ENCODE results near the gene FANCM. TPM values are rescaled to one million over a fixed set of nuclear protein-coding genes. Genes with fewer than 3 reads are reported as not detected.

Gene FANCM
- total RNA-seq, 1 donor from 2014 or later: 9.6 TPM

DNA sequence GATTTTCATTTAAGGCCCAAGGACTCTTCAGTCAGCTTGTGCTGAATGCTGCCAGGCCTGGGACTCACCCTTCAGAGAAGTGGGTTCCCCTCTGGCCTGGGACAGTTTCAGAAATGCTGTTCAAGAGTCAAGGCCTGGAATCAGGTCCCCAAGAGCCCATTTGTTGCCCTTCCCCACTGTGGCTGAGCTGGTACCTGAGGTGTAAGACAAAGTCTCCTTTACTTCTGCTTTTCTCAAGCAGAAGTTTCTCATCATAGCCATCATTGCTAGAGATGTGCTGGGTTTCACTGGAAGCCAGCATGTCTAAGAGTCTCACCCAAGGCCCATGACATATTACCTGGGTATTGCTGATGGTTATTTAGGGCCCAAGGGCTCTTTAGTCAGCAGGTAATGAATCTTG is 8.9 kb downstream of the FANCM start:
- H3K36me3 Mint-ChIP-seq (ENCODE audit: unreplicated experiment): no peaks in the 10 kb centered on the region
- DNase-seq: no peak
- TF ChIP-seq, protein P1, sequence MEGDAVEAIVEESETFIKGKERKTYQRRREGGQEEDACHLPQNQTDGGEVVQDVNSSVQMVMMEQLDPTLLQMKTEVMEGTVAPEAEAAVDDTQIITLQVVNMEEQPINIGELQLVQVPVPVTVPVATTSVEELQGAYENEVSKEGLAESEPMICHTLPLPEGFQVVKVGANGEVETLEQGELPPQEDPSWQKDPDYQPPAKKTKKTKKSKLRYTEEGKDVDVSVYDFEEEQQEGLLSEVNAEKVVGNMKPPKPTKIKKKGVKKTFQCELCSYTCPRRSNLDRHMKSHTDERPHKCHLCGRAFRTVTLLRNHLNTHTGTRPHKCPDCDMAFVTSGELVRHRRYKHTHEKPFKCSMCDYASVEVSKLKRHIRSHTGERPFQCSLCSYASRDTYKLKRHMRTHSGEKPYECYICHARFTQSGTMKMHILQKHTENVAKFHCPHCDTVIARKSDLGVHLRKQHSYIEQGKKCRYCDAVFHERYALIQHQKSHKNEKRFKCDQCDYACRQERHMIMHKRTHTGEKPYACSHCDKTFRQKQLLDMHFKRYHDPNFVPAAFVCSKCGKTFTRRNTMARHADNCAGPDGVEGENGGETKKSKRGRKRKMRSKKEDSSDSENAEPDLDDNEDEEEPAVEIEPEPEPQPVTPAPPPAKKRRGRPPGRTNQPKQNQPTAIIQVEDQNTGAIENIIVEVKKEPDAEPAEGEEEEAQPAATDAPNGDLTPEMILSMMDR (IDR thresholded peaks at IDR 0.05; ENCODE audit: partially characterized antibody, unreplicated experiment): no peak
- no peaks in the 10 kb centered on the region for H3K4me1 Mint-ChIP-seq (ENCODE audit: low read depth, unreplicated experiment)
- H3K27ac Mint-ChIP-seq (ENCODE audit: unreplicated experiment): no peak overlapping the region
- H3K27me3 Mint-ChIP-seq (ENCODE audit: unreplicated experiment): peaks cover 2% of the 10 kb centered on the region
- H3K9me3 Mint-ChIP-seq (ENCODE audit: unreplicated experiment): peaks cover 2% of the 10 kb centered on the region
- H3K4me3 Mint-ChIP-seq (ENCODE audit: unreplicated experiment): no peak overlapping the region

GRCh38 chr14:45145214-45145613 is 9.5 kb downstream of the FANCM start:
- TF ChIP-seq, protein P1 (IDR thresholded peaks at IDR 0.05; ENCODE audit: partially characterized antibody, unreplicated experiment): no peak
- no peak overlapping the region for H3K27ac Mint-ChIP-seq (ENCODE audit: unreplicated experiment)
- H3K36me3 Mint-ChIP-seq (ENCODE audit: unreplicated experiment): no peaks in the 10 kb centered on the region
- H3K4me1 Mint-ChIP-seq (ENCODE audit: low read depth, unreplicated experiment): no peaks in the 10 kb centered on the region
- peaks cover 2% of the 10 kb centered on the region for H3K9me3 Mint-ChIP-seq (ENCODE audit: unreplicated experiment)
- H3K27me3 Mint-ChIP-seq (ENCODE audit: unreplicated experiment): peaks cover 2% of the 10 kb centered on the region
- DNase-seq: no peak
- H3K4me3 Mint-ChIP-seq (ENCODE audit: unreplicated experiment): no peak overlapping the region

DNA sequence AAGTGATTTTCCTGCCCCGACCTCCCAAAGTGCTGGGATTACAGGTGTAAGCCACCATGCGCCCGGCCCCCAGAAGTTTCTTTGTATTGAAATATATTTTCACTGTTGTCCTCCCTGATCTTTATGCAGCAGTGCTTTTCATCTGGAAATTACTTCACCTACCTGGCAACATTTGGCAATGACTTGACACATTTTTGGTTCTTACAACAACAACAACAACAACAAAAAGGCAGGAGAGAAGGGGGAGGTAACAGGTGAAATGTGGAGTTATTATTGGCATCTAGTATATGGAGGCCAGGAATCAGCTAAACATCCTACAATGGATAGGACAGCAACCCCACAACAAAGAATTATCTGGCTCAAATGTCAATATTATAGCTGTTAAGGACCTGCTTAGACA is 13.9 kb downstream of the FANCM start:
- TF ChIP-seq, protein P1 (IDR thresholded peaks at IDR 0.05; ENCODE audit: partially characterized antibody, unreplicated experiment): no peak
- Mint-ChIP-seq H3K27ac (ENCODE audit: unreplicated experiment) (no peak overlapping the region), H3K9me3 (ENCODE audit: unreplicated experiment) (peaks cover 2% of the 10 kb centered on the region), H3K4me1 (ENCODE audit: low read depth, unreplicated experiment) (no peaks in the 10 kb centered on the region), H3K36me3 (ENCODE audit: unreplicated experiment) (no peaks in the 10 kb centered on the region), H3K4me3 (ENCODE audit: unreplicated experiment) (no peak overlapping the region), H3K27me3 (ENCODE audit: unreplicated experiment) (peaks cover 2% of the 10 kb centered on the region)
- no peak for DNase-seq

DNA sequence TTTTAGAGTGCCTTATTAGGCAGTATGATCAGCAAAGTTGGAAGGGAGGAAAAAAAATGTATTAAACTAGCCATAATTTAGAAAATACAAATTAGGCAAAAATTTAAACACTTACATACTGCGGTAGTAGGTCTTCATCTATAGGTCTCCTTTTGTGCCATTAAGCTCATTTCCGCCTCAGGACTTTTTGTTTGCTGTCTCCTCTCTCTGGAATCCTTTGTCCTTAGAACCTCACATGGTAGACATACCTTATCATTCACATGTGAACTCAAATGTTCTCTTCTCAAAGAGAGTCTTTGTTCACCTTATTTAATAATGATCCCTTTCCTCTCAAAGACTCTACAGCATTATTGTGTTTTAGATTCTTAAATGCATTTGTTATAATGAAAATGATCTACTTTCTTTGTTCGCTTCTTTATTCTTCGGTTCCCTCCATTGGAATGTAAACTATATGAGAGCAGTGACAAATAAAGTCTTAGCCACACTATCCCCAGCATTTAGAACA is 14.7 kb downstream of the FANCM start:
- TF ChIP-seq, protein P1 (IDR thresholded peaks at IDR 0.05; ENCODE audit: partially characterized antibody, unreplicated experiment): no peak
- H3K4me1 Mint-ChIP-seq (ENCODE audit: low read depth, unreplicated experiment): no peaks in the 10 kb centered on the region
- no peak for DNase-seq
- no peak overlapping the region for H3K4me3 Mint-ChIP-seq (ENCODE audit: unreplicated experiment)
- H3K27me3 Mint-ChIP-seq (ENCODE audit: unreplicated experiment): peaks cover 2% of the 10 kb centered on the region
- no peak overlapping the region for H3K27ac Mint-ChIP-seq (ENCODE audit: unreplicated experiment)
- H3K36me3 Mint-ChIP-seq (ENCODE audit: unreplicated experiment): no peaks in the 10 kb centered on the region
- peaks cover 2% of the 10 kb centered on the region for H3K9me3 Mint-ChIP-seq (ENCODE audit: unreplicated experiment)

- Mint-ChIP-seq H3K36me3 (ENCODE audit: unreplicated experiment) (no peaks in the 10 kb centered on the region), H3K27ac (ENCODE audit: unreplicated experiment) (no peak overlapping the region), H3K9me3 (ENCODE audit: unreplicated experiment) (no peaks in the 10 kb centered on the region), H3K4me3 (ENCODE audit: unreplicated experiment) (no peak overlapping the region), H3K27me3 (ENCODE audit: unreplicated experiment) (no peaks in the 10 kb centered on the region), H3K4me1 (ENCODE audit: low read depth, unreplicated experiment) (no peaks in the 10 kb centered on the region)
- no peak for DNase-seq
- TF ChIP-seq, protein P1 (IDR thresholded peaks at IDR 0.05; ENCODE audit: partially characterized antibody, unreplicated experiment): no peak
Measured at GRCh38 chr14:45156067-45156466, 20.3 kb downstream of the FANCM start.

Measured in glutamatergic neuron (in vitro differentiated cells).